Tibial artery (tissue), 4 donors: Measurements from ENCODE around the gene NPTXR.

Experiments
- DNase-seq, 2 donors: peaks; one replicate each; pipeline ENCODE4 v3.0.0-alpha.2; 2019
- H3K27ac ChIP-seq, 2 donors: fragments of 200-600 bp; sonication (generic) in 1 of 2; 1 replicate in 1 of 2; 2 replicates in 1 of 2; pipeline ENCODE4 v1.5.1; 2018 to 2019; ENCODE audit warnings: mild to moderate bottlenecking in 1 of 2
- H3K27me3 ChIP-seq, 2 donors: fragments of 200-600 bp; sonication (generic) in 1 of 2; one replicate each; pipeline versions ENCODE4 v1.5.1 to v1.6.0; 2016 to 2019
- H3K36me3 ChIP-seq, 3 donors: fragments of 200-600 bp; sonication (generic) in 2 of 3; one replicate each; pipeline ENCODE4 v1.5.1; 2016 to 2019; ENCODE audit warnings: mild to moderate bottlenecking in 2 of 3
- H3K4me1 ChIP-seq, 4 donors: fragments of 200-600 bp; sonication (generic) in 2 of 4; 1 replicate in 3 of 4; 2 replicates in 1 of 4; pipeline ENCODE4 v1.5.1; 2016 to 2019
- H3K4me3 ChIP-seq, 2 donors: fragments of 200-600 bp; sonication (generic) in 1 of 2; 1 replicate in 1 of 2; 2 replicates in 1 of 2; pipeline ENCODE4 v1.5.1; 2018 to 2019; ENCODE audit warnings: mild to moderate bottlenecking in 2 of 2
- H3K9me3 ChIP-seq, 3 donors: fragments of 200-600 bp; sonication (generic) in 1 of 3; one replicate each; pipeline ENCODE4 v1.5.1; 2016 to 2019
- intact Hi-C: fragments of 100-400 bp; cut with DNase I; formaldehyde crosslinking; loops from one replicate; pipeline ENCODE4 v1.15.0; 2023; ENCODE audit warnings: low total_unique reads
- TF ChIP-seq, protein P1 (sequence below), 2 experiments: fragments of 200-600 bp in 1 of 2; fragments of 450-650 bp in 1 of 2; IDR thresholded peaks; one replicate each; pipeline ENCODE4 v1.5.1; 2017 to 2019; ENCODE audit warnings: antibody characterized with exemption in 2 of 2, mild to moderate bottlenecking in 1 of 2, moderate library complexity in 1 of 2

Gene NPTXR

GRCh38 chr22:38788021-38788816 lies 55.6 kb downstream of the NPTXR start:
- DNase-seq: peak; percentile 64 to 78
- peaks cover 0 to 48% (median 20%) of the 10 kb centered on the region in 4 donors for H3K4me1 ChIP-seq
- no peak overlapping the region for H3K4me3 ChIP-seq
- H3K27ac ChIP-seq: peak overlapping the region; percentile 76 to 79
- intact Hi-C loops: no loop called here
- H3K36me3 ChIP-seq: peaks cover 0 to 22% (median 8%) of the 10 kb centered on the region in 3 donors
- TF ChIP-seq, protein P1, sequence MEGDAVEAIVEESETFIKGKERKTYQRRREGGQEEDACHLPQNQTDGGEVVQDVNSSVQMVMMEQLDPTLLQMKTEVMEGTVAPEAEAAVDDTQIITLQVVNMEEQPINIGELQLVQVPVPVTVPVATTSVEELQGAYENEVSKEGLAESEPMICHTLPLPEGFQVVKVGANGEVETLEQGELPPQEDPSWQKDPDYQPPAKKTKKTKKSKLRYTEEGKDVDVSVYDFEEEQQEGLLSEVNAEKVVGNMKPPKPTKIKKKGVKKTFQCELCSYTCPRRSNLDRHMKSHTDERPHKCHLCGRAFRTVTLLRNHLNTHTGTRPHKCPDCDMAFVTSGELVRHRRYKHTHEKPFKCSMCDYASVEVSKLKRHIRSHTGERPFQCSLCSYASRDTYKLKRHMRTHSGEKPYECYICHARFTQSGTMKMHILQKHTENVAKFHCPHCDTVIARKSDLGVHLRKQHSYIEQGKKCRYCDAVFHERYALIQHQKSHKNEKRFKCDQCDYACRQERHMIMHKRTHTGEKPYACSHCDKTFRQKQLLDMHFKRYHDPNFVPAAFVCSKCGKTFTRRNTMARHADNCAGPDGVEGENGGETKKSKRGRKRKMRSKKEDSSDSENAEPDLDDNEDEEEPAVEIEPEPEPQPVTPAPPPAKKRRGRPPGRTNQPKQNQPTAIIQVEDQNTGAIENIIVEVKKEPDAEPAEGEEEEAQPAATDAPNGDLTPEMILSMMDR (IDR thresholded peaks at IDR 0.05): no peak
- H3K9me3 ChIP-seq: no peaks in the 10 kb centered on the region
- H3K27me3 ChIP-seq: no peaks in the 10 kb centered on the region

GRCh38 chr22:38786631-38787030 lies 57.2 kb downstream of the NPTXR start:
- Histone ChIP-seq H3K36me3 (peaks cover 0 to 22% (median 8%) of the 10 kb centered on the region in 3 donors), H3K27ac (peak overlapping the region; percentile 54 to 66), H3K9me3 (no peaks in the 10 kb centered on the region), H3K4me3 (no peak overlapping the region), H3K27me3 (no peaks in the 10 kb centered on the region), H3K4me1 (peaks cover 0 to 50% (median 18%) of the 10 kb centered on the region in 4 donors)
- DNase-seq: no peak
- intact Hi-C loops: no loop called here
- TF ChIP-seq, protein P1 (IDR thresholded peaks at IDR 0.05): no peak

GRCh38 chr22:38784856-38785255 lies 59.0 kb downstream of the NPTXR start:
- peaks cover 0 to 50% (median 18%) of the 10 kb centered on the region in 4 donors for H3K4me1 ChIP-seq
- no peak for DNase-seq
- intact Hi-C loops: no loop called here

GRCh38 chr22:38784035-38784434 lies 59.8 kb downstream of the NPTXR start:
- intact Hi-C loops: no loop called here
- no peak overlapping the region for H3K27ac ChIP-seq

More at GRCh38 chr22:38784856-38785255, 59.0 kb downstream of the NPTXR start:
- TF ChIP-seq, protein P1 (IDR thresholded peaks at IDR 0.05): no peak
- no peaks in the 10 kb centered on the region for H3K9me3 ChIP-seq
- no peaks in the 10 kb centered on the region for H3K27me3 ChIP-seq
- no peak overlapping the region for H3K4me3 ChIP-seq
- no peak overlapping the region for H3K27ac ChIP-seq
- H3K36me3 ChIP-seq: peaks cover under 1 to 25% (median 18%) of the 10 kb centered on the region in 3 donors

DNA sequence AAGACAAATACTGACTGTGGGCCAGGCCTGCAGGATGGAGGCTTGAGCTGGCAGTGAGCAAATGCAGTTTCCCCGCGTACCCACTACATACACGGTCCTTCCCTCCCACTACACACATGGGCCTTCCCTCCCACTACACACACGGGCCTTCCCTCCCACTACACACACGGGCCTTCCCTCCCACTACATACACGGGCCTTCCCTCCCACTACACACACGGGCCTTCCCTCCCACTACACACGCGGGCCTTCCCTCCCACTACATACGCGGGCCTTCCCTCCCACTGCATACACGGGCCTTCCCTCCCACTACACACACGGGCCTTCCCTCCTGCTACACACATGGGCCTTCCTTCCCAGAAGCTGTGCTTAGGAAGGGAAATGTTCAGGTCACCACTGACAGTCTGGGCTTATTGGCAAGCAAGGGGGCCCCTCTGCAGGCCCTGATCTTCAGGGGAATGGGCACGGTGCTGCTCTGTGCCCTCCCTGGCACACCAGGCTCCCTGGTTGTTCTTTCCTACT lies 60.7 kb downstream of the NPTXR start:
- Histone ChIP-seq H3K4me1 (peaks cover 0 to 37% (median 9%) of the 10 kb centered on the region in 4 donors), H3K36me3 (peaks cover 16 to 38% (median 26%) of the 10 kb centered on the region in 3 donors), H3K27ac (peak overlapping the region in 1 of 2 donors; percentile 26), H3K9me3 (no peaks in the 10 kb centered on the region), H3K4me3 (no peak overlapping the region), H3K27me3 (no peaks in the 10 kb centered on the region)
- DNase-seq: no peak
- TF ChIP-seq, protein P1 (IDR thresholded peaks at IDR 0.05): no peak
- intact Hi-C loops: no loop called here

More at GRCh38 chr22:38784035-38784434, 59.8 kb downstream of the NPTXR start:
- Histone ChIP-seq H3K36me3 (peaks cover 9 to 30% (median 24%) of the 10 kb centered on the region in 3 donors), H3K9me3 (no peaks in the 10 kb centered on the region), H3K4me3 (no peak overlapping the region), H3K27me3 (no peaks in the 10 kb centered on the region), H3K4me1 (peaks cover 0 to 44% (median 16%) of the 10 kb centered on the region in 4 donors)
- TF ChIP-seq, protein P1 (IDR thresholded peaks at IDR 0.05): no peak
- DNase-seq: no peak
